Activated T-cell treated with anti-CD3 and anti-CD28 coated beads, Interleukin-2, amount 50 U/mL, for 1 hour (primary cell): ENCODE measurements around the gene PELI2.

Experiments
- DNase-seq: peaks from one replicate; pipeline ENCODE4 v3.0.0-alpha.2; 2020

The PELI2 gene

DNA sequence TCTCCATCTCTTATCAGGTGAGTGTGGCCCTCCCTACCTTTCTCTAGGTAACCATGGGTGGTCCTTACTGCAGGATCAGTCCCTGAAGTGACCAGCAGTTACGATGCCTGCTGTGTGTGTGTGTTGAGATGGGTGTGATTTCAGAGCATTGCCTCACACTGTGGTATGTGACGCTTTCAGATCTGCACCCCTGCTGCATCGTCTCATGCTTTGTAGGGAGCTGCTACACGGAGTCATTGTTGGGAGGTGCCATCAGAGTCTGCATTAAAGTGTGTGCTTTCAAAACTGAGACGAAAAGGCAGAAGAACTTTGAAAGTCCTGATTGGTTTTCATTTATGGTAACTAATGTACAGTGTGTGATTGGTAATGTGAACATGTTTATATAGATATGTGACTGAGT lies 150.5 kb downstream of the PELI2 start:
- no peak for DNase-seq

DNA sequence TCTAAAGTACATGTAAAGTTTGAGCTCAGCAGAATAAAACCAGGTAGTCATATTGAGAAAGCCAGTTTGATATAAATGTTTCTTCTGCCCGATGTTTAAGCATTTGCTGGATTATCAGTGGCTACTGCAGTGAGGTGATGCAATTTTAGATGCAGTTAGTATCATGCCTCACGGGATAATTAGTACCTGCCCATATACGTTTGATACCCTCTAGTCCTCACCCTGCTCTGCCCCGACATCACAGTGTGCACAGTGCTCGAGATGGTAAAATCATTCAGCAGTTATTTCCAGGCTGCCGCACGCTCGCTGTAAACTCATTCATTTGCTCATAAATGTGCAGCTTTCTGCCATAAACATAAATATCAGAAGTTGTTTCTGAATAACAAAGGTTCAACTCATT lies 152.7 kb downstream of the PELI2 start:
- no peak for DNase-seq

DNA sequence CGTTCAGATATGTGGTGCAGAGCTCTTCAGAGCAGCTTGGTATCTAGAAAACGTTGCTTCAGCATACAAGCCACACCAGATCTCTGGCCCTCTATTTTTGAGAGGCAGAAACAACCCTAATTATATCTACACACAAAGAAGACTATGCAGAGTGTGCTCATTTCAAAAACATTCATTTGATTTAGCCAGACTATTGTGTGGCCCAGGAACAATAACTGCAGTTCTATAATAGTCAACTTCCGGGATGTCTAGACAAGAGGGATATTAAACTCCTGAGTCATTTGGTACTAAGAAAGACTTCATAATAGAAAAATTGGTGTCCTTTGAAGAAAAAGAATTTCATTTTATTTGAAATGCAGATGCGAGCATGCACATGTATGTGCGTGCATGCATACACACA lies 153.8 kb downstream of the PELI2 start:
- no peak for DNase-seq

DNA sequence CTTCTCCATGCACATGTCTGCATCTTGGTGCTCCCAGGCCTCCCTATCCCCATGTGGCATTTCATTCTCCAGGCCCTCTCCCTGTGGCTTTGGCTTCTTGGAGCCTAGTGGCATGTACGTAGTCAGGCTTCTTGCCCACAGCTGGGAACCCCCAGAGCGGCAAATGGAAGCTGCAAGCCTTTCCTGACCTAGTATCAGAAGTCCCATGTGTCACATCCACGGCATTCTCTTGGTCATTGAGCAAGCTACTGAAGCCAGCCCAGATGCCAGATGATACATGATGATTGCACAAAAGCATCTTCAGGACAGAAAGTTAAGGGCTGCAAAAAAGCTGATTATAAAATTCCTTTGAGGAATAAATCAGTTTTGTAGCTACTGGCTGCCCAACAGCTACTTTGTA lies 154.9 kb downstream of the PELI2 start:
- no peak for DNase-seq

DNA sequence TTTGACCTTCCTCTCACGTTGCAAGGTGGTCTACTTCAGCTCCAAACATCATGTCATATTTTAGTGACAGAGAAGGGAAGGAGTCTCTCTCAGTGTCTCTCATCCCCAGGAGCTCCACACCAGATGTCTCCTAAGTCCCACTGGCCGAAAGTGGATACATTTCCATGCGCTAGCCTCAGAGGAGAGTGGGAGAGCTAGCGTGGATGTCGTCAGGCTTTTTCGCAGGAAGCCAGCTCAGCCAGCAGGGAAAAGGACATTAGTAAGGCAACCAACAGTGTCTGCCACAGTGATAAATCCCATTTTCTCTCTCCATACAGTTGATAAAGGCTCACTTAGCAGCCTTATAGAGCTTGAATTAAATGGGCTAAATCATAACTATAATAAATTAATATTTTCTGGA lies 155.7 kb downstream of the PELI2 start:
- no peak for DNase-seq

DNA sequence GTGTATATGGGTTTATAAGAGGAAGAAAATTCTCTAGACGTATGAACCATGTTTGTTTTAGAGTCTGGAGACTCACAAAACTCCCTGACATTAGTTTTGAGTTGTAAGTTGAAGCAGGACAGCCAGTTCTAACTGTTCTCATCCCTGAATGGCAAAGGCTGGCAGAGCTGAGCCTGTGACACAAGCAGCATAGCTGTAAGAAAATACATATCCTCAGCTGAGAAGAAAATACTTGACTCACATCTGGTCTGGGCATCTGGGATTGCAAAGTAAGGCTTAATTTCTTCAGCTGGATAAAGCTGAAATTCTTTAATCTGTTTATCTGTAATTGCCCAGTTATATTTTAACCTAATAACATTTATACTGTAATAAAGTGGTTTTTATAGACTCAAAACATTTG lies 156.3 kb downstream of the PELI2 start:
- DNase-seq, result no peak

DNA sequence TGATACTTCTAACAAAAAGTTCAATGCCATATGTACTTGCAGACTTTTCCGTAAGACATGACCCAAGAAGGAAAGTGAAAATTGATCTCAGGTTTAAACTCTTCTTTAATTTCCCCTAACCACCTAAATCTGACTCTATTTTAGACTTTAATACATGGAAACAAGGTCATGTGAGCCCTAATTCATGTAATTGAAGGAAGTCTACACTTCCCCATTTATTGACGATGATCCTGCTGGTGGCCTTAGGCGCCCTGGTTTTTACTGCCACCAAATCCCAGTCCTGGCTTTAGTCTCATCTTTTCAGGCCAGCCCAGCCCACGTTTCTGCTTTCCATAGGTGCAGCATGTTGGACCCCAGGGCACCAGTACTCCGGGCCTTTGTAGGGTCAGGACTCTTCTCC lies 157.9 kb downstream of the PELI2 start:
- no peak for DNase-seq

DNA sequence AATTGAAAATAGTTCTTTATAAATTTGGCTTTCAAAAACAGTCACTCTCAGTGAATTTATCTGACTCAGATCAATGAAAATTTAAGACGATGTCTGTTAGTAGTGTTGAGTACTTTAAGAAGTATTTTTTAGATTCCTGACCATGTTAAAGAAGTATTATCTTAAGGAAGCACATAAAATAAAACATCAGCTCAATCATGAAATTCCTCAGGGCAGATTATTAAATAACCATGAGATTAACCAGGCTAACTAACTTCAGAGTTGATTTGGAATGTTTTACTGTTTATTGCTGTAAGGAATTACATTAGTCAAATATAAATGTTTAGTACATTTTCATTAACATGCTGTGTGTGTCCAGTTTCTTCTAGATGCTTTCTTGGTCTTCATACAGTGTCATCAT lies 160.2 kb downstream of the PELI2 start:
- DNase-seq, result no peak

DNA sequence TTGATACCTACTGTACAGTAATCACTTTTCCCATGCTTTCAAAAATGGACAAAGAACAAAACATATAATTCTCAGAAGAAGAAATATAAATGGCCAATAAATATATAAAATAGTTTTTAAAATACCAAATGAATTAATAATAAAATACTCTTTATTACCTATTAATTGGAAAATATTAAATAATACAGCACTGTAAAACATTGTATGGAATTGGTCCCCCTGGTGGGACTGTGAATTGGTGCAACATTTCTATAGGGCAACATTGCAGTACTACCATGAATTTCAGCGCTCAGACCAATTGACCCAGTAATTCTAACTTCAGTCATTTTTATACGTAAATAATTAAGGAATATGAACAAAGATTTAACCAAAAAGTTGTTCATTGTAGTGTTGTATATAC lies 162.6 kb downstream of the PELI2 start:
- DNase-seq, result no peak

DNA sequence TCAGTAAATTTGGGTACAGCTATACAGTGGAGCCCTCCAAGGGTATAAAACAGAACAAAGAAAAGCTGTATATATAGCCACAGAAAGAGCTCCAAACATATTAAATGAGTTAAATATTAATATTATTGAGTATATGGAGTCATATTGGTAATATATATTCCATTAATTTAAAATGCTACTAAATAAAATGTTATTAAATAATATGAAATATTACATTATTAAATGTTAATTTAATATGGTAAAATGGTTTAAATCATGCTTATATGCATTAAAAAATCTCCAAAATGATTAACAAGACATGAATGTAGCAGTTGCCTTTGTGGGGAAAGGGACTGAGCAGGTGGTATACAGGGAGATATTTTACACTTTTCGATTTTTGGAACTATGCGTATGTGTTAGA lies 164.0 kb downstream of the PELI2 start:
- no peak for DNase-seq

DNA sequence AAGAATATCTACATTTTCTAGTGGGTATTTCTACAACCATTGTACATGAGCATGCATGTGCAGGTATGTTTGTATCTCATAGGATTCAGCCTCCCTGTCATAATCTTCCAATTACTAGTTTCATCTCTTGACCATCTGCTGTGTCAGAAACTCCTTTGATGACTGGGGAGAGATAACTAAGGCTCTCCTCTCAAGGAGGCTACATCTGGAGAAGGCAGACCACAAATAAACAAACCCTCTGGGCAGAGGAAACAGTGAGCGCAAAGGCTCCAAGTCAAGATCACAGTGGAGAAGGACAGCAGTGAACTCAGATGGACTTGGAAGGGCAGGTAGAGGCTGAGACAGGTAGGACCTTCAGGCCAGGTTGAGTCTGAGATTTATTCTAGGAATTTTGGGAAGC lies 166.4 kb downstream of the PELI2 start:
- DNase-seq, result no peak

DNA sequence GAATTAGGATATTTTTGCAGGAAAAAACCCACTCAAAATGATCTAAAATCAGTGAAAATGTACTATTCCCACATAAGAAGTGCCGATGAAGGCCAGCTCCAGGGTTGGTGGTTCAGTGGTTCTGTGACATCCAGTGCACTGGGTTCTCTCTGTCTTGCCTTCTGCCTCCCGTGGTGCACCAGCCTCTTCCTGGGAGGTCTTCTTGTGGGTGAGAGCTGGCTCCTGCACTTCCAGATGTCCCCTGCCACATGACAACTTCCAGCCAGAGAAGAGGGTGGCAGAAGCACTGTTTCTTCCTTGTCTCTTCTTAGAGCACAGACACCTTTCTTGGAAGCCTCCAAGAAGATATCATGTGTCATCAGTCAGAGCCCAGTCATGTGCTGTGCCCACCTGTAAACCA lies 170.9 kb downstream of the PELI2 start:
- no peak for DNase-seq

DNA sequence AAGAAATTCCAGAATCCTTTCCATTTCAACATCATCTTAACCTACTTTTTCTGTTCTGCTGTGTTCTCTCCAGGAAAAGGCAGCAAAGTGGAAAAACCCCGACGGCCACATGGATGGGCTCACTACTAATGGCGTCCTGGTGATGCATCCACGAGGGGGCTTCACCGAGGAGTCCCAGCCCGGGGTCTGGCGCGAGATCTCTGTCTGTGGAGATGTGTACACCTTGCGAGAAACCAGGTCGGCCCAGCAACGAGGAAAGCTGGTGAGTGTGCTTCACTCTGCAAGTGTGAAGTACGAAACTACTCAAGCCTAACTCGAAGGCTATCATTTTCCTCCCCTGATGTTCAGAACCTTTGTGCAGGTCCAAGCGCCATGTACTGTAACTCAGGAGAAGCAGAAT lies 172.0 kb downstream of the PELI2 start:
- DNase-seq, result no peak

DNA sequence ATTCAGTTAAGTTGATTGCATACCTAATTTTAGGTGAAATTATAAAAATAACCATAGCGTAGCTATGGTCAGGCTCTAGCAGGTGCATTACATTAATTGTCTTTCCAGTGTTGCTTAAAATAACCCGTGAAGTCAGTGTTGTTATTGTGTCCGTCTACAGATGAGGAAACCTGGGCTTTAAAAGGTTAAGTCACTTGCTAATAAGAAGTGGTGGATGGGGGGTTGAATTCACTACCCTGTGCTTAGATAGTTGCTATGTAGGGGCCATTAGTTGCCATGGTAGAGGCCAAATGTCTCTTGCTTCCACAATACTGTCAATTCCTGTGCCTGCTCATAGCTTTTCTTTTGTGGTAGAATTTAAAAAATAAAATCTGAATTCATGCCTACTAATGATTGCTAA lies 174.8 kb downstream of the PELI2 start:
- DNase-seq, result no peak

DNA sequence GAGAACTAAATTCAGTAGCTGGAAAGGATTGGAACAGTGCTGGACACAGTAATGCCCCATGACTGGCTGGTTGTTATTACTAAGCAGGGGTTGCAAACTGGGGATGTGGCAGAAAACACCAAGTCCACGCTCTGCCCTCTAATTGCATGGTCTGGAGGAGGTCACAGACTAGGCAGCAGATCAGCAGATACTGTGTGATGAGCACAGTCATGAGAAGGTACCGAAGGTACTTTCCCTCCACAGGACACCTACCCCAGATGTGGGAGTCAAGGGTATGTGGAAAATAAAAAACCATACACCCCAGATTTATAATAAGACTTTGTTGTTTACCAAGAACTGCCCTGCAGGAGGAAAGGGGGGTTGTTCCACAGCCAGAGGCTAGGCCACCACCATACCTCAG lies 175.3 kb downstream of the PELI2 start:
- DNase-seq, result no peak

DNA sequence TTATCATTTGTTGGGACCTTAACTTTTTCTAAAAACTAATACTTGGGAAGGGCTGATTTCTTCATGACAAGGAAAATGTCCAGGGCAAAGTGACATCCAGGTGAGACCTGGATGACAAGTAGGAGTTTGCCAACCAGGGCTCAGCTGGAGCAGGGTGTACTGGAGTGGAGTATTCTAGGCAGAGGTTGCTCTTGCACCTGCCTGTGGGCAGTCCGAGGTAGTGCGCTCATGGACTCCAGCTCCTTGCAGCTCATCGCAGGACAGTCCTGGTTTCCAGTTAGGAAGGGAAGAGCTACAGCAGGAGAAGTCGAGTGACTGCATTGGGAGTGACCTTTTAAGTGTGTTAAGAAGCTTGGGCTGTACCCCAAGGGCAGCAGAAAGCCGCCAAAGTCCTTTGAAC lies 175.9 kb downstream of the PELI2 start:
- no peak for DNase-seq

DNA sequence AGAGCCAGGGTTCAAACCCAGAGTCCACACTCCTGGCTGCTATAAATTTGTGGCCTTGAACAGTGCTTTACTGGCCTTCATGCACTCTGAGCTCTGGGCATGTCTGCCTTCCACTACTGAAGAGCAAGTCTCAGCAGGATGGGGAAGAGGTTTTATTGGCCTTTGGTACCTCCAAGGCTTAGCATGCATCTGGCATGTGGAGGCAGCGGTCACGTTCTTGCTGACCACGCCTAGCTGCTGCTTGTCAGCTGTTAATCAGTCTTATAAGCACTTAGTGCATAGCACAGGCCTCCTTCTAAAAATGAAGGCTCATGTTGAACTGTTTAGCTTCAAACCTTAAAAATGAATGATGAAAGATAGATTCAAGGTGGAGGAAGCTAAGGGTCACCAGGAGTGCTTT lies 177.5 kb downstream of the PELI2 start:
- no peak for DNase-seq

DNA sequence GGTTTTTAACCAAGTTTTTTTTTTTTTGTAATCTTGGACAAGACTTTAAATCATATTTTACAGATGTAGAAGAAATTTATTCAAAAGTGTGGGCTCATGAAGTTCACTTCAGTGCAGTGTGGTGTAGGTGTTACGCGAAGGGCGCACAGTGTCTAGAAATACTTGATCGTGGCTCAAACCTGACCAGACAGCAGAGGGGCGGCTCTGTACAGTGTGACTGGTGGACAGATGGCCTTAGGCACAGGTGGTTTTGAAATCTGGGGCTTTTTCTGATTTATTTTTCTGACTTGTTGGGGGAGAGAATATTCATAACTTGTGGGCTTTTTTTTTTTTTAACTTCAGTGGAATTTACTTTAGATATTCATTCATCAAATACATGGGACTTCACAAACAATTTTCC lies 179.2 kb downstream of the PELI2 start:
- no peak for DNase-seq

DNA sequence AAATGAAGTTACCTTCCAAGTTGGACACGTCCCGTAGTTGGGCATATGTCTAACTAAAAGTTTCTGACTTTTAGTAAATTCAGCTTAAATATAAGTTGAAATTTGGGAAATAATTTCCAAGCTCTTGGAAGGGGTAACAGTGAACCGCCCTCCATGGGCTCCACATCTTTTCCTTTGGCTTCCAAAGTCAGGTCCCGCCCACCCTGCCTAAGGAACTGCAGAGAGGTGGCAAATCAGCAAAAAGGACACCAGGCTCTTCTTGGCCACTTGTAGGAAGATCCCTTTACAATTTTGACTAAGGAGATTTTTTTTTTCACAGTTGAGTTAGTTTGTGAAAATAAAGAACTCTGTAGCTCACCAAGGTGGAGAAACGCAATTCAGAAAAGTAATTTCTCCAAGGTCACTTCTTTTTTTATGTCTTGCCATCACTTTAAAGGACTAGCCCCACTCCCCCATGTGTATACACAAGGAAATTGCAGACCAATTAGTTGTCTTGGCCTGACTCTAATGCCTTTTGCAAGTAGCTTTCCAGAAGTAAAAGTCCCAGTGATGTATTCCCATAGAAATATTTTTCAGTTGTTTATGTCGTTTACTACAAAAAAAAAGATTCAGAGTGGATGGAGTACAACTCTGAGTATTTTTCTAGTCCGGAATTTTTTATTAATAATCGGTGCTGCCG lies 181.2 kb downstream of the PELI2 start:
- no peak for DNase-seq

DNA sequence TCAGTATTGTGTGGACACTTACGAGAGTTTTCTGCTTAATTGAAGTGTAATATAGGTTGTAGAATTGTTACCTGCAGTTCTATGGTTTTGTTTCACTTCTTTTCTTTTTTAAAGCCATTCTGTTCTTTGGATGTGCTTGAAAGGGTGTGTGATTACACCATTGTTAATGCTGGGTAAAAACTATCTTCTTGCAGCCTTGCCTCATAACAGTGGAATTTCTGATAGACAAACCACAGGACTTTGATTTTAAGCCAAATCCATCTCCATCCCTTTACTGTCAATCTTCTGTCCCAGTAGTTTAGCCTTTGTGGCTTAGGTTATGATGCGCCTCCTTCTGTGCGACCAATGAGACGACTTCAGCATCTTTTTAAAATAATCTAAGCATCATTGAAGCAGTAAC lies 182.3 kb downstream of the PELI2 start:
- no peak for DNase-seq

DNA sequence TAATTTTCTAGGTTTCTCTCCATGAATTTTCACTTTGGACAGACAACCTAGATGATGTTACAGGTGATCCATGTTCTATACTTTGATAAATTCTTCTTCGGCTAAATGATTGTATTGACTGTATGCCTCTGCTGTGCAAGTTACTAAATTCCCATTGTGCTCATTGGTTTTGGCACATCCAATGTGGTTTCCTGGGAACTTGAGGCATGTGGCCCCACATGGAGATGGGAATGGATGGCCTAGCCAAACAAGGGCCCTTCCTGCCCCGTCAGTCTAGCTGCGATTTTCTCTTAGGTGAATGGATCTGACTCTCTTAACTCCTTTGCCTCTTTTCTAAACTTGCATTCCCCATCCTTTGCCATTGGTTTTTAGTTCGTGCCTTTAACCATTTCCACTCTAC lies 186.2 kb downstream of the PELI2 start:
- DNase-seq, result no peak

DNA sequence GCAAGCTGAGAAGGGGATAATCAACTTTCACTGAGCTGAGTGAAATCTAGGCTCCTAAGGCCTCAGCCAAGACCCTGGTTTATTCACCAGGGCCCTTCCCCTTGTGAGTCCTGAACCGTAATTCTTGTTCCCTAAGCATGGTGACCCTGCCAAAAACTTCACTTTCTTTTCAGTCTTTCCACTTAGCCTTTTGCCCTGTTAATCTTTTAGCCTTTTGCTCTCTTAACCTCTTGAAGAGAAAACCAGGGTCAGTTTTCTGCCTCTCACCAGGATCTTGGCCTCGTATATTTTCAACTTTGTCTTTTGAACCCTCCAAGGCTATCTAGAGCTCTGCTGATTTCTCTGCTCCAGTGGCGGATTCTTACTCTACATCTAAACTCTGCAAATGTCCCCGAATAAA lies 191.0 kb downstream of the PELI2 start:
- DNase-seq, result no peak

DNA sequence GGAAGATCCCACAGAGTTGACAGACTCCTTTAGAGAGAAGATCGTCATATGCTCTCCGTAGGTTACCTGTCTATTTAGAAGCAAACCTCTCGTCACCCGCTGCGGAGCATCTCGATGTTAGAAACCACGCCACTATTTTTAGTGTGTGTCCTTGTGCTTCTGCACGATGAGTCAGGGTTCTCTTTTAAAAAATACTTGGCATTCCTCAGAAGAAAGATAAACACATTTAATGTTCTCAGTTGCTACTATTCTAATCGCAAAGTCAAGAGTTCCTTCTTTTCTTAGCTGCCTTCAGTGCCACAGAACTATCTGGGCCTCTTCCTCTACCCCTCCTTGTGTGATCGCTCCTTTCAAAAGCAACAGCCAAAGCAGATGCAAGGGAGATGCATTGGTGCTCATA lies 192.4 kb downstream of the PELI2 start:
- DNase-seq, result no peak

DNA sequence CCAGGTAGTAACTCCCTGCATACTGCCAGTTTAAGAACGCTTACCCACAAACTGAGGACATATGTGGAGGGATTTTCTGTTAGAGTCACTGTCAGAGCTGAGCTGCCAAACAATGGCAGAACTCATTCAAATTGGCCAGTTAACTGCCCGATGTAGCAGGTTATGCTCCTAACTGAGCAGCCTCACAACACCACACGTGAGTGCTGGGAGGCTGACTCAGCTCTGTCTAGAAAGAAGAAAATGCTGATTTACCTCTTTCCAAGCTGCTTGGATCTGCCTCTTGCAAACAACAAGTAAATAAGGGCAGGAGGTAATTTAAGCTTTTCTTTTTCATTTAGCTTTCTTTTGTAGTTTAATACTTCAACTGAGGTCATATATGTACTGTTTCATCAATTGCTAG lies 195.6 kb downstream of the PELI2 start:
- DNase-seq, result no peak

DNA sequence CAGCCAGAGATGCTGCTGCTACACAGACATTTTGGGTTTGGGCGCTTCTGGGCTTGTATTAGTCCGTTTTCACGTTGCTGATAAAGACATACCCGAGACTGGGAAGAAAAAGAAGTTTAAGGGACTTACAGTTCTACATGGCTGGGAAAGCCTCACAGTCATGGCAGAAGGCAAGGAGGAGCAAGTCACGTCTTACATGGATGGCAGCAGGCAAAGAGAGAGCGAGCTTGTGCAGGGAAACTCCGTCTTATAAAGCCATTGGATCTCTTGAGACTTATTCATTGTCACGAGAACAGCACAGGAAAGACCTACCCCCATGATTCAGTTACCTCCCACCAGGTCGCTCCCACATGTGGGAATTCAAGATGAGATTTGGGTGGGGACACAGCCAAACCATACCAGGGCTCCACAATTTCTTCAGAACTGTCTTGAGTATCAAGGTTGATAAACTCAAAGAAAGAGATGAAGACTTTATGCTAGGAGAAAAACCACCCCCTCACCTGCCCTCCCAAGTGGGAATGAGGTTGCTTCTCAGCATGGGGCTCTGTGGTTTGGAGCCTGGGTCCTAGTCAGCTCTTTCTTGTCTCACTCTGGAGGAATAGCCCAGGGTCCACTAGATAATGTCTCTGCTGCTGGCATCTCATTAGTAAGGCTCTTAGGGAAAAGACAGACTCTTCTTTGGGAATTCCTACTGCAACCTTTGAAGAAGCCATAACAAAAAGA lies 200.3 kb downstream of the PELI2 start:
- no peak for DNase-seq
